OCI-LY1 (cell line): ENCODE data around the gene RASL10A.

Source experiments
- CTCF ChIP-seq: fragments of 200-600 bp; sonication (generic), shearing (Covaris generic); IDR thresholded peaks from 2 replicates; pipeline ENCODE4 v1.5.1; 2017; ENCODE audit warnings: mild to moderate bottlenecking, antibody characterized with exemption, low read length, moderate library complexity, mixed read lengths
- EZH2 ChIP-seq: fragments of 200-600 bp; sonication (generic), shearing (Covaris generic); IDR thresholded peaks from 2 replicates; pipeline ENCODE4 v1.8.0; 2017; ENCODE audit warnings: borderline replicate concordance, mixed run types, mild to moderate bottlenecking, antibody characterized with exemption, low read length, moderate library complexity, mixed read lengths

GRCh38 chr22:29352778-29353177 lies 37.3 kb upstream of the RASL10A start:
- TF ChIP-seq CTCF (no peak), EZH2 (no peak)
